ENCODE data around the gene FBLN2.

GRCh38 chr3:13539671-13540070 lies 9.3 kb upstream of the FBLN2 start:
- no peak for TF ChIP-seq POLR2A (IDR thresholded peaks at IDR 0.05)
- TF ChIP-seq CTCF (IDR thresholded peaks at IDR 0.05): no peak
- no peak for TF ChIP-seq EP300 (IDR thresholded peaks at IDR 0.05)

Data from gastroesophageal sphincter (tissue), 3 donors.